Activated T-helper 17 cell treated with anti-CD3 and anti-CD28 coated beads, Interleukin-2, amount 50 U/mL, for 72 hours (primary cell): ENCODE results near the gene ACTRT2. TPM values are rescaled to one million over a fixed set of nuclear protein-coding genes. Genes with fewer than 3 reads are reported as not detected.

Experiments used
- ATAC-seq: fragments of 150-1000 bp; cut with Tn5 transposase; replicated peaks from 2 replicates; pipeline ENCODE4 v1.10.0; 2021; ENCODE audit warnings: mild to moderate bottlenecking, moderate library complexity
- H3K27ac Mint-ChIP-seq: one replicate; pipeline ENCODE4 v1.8.0; 2022; ENCODE audit warnings: mixed read lengths
- H3K27me3 Mint-ChIP-seq: one replicate; pipeline ENCODE4 v1.8.0; 2022; ENCODE audit warnings: mixed read lengths
- H3K36me3 Mint-ChIP-seq: one replicate; pipeline ENCODE4 v1.8.0; 2022; ENCODE audit warnings: low read depth, mild to moderate bottlenecking, mixed read lengths
- H3K4me1 Mint-ChIP-seq: one replicate; pipeline ENCODE4 v1.8.0; 2022; ENCODE audit warnings: mixed read lengths
- H3K4me3 Mint-ChIP-seq: one replicate; pipeline ENCODE4 v1.8.0; 2022; ENCODE audit warnings: mild to moderate bottlenecking, mixed read lengths
- H3K9me3 Mint-ChIP-seq: one replicate; pipeline ENCODE4 v1.8.0; 2022; ENCODE audit warnings: mixed read lengths
- total RNA-seq, 2 donors: library from RNA; stranded (reverse); gene quantifications; one replicate each; pipeline ENCODE4 v1.2.3, GENCODE V29; 2022

Gene ACTRT2
- total RNA-seq, 2 donors from 2014 or later, result not detected

DNA sequence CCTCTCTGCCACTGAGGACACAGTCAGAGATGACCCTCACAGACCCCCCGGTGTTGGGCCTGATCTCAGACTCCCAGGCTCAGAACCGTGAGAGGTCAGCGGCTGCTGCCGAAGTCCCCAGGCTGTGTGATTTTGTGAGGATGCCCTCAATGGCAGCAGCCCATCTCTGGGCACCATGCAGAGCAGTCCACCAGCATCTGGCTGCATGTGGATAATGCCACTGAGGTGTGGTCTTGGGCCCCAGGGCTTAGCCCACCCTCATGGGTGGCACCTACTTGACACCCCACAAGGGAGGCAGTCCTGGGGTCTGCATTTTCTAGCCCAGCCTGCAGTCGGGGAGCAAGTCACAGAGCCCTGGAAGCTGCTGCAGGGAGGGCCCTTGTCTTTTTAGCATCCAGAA, 5.5 kb upstream of the ACTRT2 start:
- H3K4me3 Mint-ChIP-seq, result no peak overlapping the region
- no peaks in the 10 kb centered on the region for H3K4me1 Mint-ChIP-seq
- H3K36me3 Mint-ChIP-seq, result no peaks in the 10 kb centered on the region
- H3K27me3 Mint-ChIP-seq, result peaks cover 4% of the 10 kb centered on the region
- H3K9me3 Mint-ChIP-seq, result no peaks in the 10 kb centered on the region
- H3K27ac Mint-ChIP-seq, result no peak overlapping the region
- no peak for ATAC-seq

GRCh38 chr1:3016641-3017439, 4.4 kb upstream of the ACTRT2 start:
- Mint-ChIP-seq H3K27me3 (peaks cover 4% of the 10 kb centered on the region), H3K4me1 (no peaks in the 10 kb centered on the region), H3K4me3 (no peak overlapping the region), H3K36me3 (no peaks in the 10 kb centered on the region), H3K9me3 (no peaks in the 10 kb centered on the region), H3K27ac (no peak overlapping the region)
- no peak for ATAC-seq

- Mint-ChIP-seq H3K9me3 (no peaks in the 10 kb centered on the region), H3K4me1 (no peaks in the 10 kb centered on the region), H3K36me3 (no peaks in the 10 kb centered on the region), H3K4me3 (no peak overlapping the region), H3K27me3 (peaks cover 4% of the 10 kb centered on the region), H3K27ac (no peak overlapping the region)
- no peak for ATAC-seq
These were observed 3.7 kb upstream of the ACTRT2 start for GRCh38 chr1:3017440-3018050.

DNA sequence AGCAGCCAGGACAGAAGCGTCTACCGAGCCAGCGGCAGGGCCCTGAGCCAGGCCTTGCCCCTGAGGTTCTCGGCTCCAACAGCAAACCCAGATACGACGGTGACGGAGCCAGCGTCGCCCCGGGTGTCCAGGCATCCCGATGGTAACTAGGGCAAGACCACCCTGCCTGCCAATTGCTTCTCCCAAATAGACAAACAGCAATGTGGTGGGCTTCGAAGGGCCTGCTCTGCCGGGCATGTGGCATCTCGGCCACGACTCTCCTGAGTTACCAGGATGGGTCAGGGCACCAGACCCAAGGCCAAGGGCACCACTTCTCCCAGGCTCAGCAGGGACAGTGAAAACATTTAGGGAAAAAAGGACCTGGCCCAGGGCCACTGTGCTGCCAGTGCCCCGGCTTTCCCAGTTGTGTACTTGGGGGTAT, 3.2 kb upstream of the ACTRT2 start:
- no peaks in the 10 kb centered on the region for H3K36me3 Mint-ChIP-seq
- peaks cover 3% of the 10 kb centered on the region for H3K27me3 Mint-ChIP-seq
- no peak overlapping the region for H3K27ac Mint-ChIP-seq
- H3K9me3 Mint-ChIP-seq, result no peaks in the 10 kb centered on the region
- H3K4me1 Mint-ChIP-seq, result no peaks in the 10 kb centered on the region
- no peak for ATAC-seq
- no peak overlapping the region for H3K4me3 Mint-ChIP-seq

GRCh38 chr1:3018576-3018975, 2.7 kb upstream of the ACTRT2 start:
- H3K36me3 Mint-ChIP-seq, result no peaks in the 10 kb centered on the region
- H3K27ac Mint-ChIP-seq, result no peak overlapping the region
- H3K4me3 Mint-ChIP-seq, result no peak overlapping the region
- no peaks in the 10 kb centered on the region for H3K9me3 Mint-ChIP-seq
- H3K4me1 Mint-ChIP-seq, result no peaks in the 10 kb centered on the region
- ATAC-seq, result no peak
- no peaks in the 10 kb centered on the region for H3K27me3 Mint-ChIP-seq

- no peaks in the 10 kb centered on the region for H3K36me3 Mint-ChIP-seq
- H3K27me3 Mint-ChIP-seq, result no peaks in the 10 kb centered on the region
- H3K9me3 Mint-ChIP-seq, result no peaks in the 10 kb centered on the region
- no peak overlapping the region for H3K27ac Mint-ChIP-seq
- no peaks in the 10 kb centered on the region for H3K4me1 Mint-ChIP-seq
- no peak for ATAC-seq
- no peak overlapping the region for H3K4me3 Mint-ChIP-seq
These were observed 2.2 kb upstream of the ACTRT2 start for GRCh38 chr1:3019007-3019515.

DNA sequence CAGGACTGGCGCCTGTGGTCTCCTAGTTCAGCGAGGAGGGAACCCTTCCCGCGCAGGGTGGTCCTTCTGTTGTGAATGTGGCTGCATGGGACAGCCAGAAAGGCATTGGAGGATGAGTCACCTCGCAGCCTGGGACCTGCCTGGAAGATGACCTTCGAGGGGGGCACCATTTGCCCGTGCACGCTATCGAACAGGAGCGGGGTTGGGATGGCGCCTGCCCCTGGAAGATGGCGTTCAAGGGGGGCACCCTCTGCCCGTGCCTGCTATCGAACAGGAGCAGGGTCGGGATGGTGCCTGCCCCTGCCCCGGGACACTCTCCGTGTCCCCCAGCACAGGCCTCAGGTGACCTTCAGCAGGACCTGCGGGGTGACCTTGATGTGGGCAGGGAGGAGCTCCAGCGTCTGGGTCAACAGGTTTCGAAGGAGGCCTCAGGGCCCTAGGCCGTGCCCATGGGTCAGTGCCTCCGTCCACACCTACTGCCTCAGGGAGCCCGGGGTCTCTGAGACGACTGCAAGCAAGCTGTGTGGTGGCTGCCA, 1.7 kb upstream of the ACTRT2 start:
- H3K9me3 Mint-ChIP-seq, result no peaks in the 10 kb centered on the region
- ATAC-seq, result no peak
- H3K4me1 Mint-ChIP-seq, result no peaks in the 10 kb centered on the region
- H3K4me3 Mint-ChIP-seq, result no peak overlapping the region
- H3K36me3 Mint-ChIP-seq, result no peaks in the 10 kb centered on the region
- H3K27ac Mint-ChIP-seq, result no peak overlapping the region
- no peaks in the 10 kb centered on the region for H3K27me3 Mint-ChIP-seq

- no peaks in the 10 kb centered on the region for H3K27me3 Mint-ChIP-seq
- H3K4me3 Mint-ChIP-seq, result no peak overlapping the region
- no peaks in the 10 kb centered on the region for H3K9me3 Mint-ChIP-seq
- no peak overlapping the region for H3K27ac Mint-ChIP-seq
- H3K36me3 Mint-ChIP-seq, result no peaks in the 10 kb centered on the region
- no peaks in the 10 kb centered on the region for H3K4me1 Mint-ChIP-seq
- no peak for ATAC-seq
These were observed 881 bp upstream of the ACTRT2 start for GRCh38 chr1:3020263-3020909.

DNA sequence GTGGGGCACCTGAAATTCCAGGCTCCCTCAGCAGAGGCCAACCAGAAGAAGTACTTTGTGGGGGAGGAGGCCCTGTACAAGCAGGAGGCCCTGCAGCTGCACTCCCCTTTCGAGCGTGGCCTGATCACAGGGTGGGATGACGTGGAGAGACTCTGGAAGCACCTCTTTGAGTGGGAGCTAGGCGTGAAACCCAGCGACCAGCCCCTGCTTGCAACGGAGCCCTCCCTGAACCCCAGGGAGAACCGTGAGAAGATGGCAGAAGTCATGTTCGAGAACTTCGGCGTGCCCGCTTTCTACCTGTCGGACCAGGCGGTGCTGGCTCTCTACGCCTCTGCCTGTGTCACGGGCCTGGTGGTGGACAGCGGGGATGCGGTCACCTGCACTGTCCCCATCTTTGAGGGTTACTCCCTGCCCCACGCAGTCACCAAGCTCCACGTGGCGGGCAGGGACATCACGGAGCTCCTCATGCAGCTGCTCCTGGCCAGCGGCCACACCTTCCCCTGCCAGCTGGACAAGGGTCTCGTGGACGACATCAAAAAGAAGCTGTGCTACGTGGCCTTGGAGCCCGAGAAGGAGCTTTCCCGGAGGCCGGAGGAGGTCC, 634 bp downstream of the ACTRT2 start:
- Mint-ChIP-seq H3K27me3 (no peaks in the 10 kb centered on the region), H3K36me3 (no peaks in the 10 kb centered on the region), H3K9me3 (no peaks in the 10 kb centered on the region), H3K27ac (no peak overlapping the region), H3K4me1 (no peaks in the 10 kb centered on the region), H3K4me3 (no peak overlapping the region)
- ATAC-seq, result no peak

DNA sequence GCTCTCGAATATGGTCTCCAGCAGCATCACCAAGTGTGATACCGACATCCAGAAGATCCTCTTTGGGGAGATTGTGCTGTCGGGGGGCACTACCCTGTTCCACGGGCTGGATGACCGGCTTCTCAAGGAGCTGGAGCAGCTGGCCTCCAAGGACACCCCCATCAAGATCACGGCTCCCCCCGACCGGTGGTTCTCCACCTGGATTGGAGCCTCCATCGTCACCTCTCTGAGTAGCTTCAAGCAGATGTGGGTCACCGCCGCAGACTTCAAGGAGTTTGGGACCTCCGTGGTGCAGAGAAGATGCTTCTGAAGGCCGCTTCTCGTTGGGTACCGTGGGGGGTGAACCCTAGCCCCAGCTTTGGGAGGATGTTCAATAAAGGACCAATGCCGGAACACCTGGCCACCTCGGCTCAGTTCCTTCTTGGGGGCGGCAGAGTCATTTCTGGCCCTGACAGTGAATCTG, 1.3 kb downstream of the ACTRT2 start:
- H3K27ac Mint-ChIP-seq, result no peak overlapping the region
- no peaks in the 10 kb centered on the region for H3K36me3 Mint-ChIP-seq
- no peaks in the 10 kb centered on the region for H3K27me3 Mint-ChIP-seq
- ATAC-seq, result no peak
- H3K4me3 Mint-ChIP-seq, result no peak overlapping the region
- H3K9me3 Mint-ChIP-seq, result no peaks in the 10 kb centered on the region
- no peaks in the 10 kb centered on the region for H3K4me1 Mint-ChIP-seq

DNA sequence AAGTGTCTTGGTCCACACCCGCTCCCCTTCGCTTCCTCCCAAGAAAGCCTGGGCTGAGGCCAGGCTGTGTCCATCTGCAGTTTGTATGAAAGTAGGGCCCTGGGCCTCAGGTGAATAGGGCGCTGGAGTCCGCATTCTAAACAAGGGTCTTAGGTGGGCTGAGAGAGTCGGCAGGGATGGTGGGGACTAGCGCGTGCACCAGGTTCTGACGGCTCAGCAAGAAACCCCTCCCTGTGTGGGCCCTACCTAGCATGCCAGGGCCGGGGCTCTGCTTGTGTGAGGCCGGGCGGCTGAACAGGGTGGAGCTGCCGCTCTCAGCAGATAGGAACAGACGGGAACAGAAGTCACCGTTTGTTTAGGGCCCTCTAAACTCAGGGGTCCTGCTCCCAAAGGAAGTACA, 1.7 kb downstream of the ACTRT2 start:
- no peaks in the 10 kb centered on the region for H3K27me3 Mint-ChIP-seq
- no peaks in the 10 kb centered on the region for H3K4me1 Mint-ChIP-seq
- no peaks in the 10 kb centered on the region for H3K9me3 Mint-ChIP-seq
- H3K27ac Mint-ChIP-seq, result no peak overlapping the region
- ATAC-seq, result no peak
- H3K4me3 Mint-ChIP-seq, result no peak overlapping the region
- no peaks in the 10 kb centered on the region for H3K36me3 Mint-ChIP-seq

DNA sequence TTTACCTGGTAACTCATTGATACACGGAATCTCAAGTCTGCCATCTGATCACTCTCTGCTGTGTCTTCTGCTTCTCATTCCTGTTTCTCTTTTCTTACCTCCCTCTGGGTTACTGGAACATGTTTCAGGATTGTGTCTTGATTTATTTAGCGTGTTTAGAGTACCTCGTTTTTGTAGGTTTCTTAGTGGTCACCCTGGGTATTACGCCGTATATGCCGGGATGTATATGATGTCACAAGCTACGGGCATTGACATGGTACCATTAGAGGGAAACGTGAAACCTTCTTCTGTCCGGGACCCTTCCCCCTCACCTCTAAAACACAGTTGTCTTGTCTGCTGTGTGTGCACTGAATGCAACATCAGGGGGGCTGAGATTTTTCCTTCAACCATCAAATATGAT, 2.8 kb downstream of the ACTRT2 start:
- no peak overlapping the region for H3K4me3 Mint-ChIP-seq
- no peaks in the 10 kb centered on the region for H3K27me3 Mint-ChIP-seq
- no peak overlapping the region for H3K27ac Mint-ChIP-seq
- no peak for ATAC-seq
- H3K9me3 Mint-ChIP-seq, result no peaks in the 10 kb centered on the region
- no peaks in the 10 kb centered on the region for H3K4me1 Mint-ChIP-seq
- H3K36me3 Mint-ChIP-seq, result no peaks in the 10 kb centered on the region

GRCh38 chr1:3024588-3024987, 3.3 kb downstream of the ACTRT2 start:
- no peaks in the 10 kb centered on the region for H3K4me1 Mint-ChIP-seq
- no peak overlapping the region for H3K4me3 Mint-ChIP-seq
- no peaks in the 10 kb centered on the region for H3K27me3 Mint-ChIP-seq
- H3K9me3 Mint-ChIP-seq, result no peaks in the 10 kb centered on the region
- H3K36me3 Mint-ChIP-seq, result no peaks in the 10 kb centered on the region
- ATAC-seq, result no peak
- H3K27ac Mint-ChIP-seq, result no peak overlapping the region

- no peaks in the 10 kb centered on the region for H3K4me1 Mint-ChIP-seq
- no peak overlapping the region for H3K27ac Mint-ChIP-seq
- H3K27me3 Mint-ChIP-seq, result no peaks in the 10 kb centered on the region
- no peaks in the 10 kb centered on the region for H3K9me3 Mint-ChIP-seq
- H3K36me3 Mint-ChIP-seq, result no peaks in the 10 kb centered on the region
- no peak overlapping the region for H3K4me3 Mint-ChIP-seq
- no peak for ATAC-seq
These were observed 4.9 kb downstream of the ACTRT2 start for GRCh38 chr1:3026124-3026523.
